Left ventricle myocardium inferior (tissue), 1 donor: ENCODE results near the gene CREB5. TPM values are rescaled to one million over a fixed set of nuclear protein-coding genes. Genes with fewer than 3 reads are reported as not detected.

Experiments
- DNase-seq: peaks from one replicate; pipeline ENCODE4 v3.0.0-alpha.2; 2020
- H3K27ac ChIP-seq: fragments of 200-600 bp; replicated peaks from 2 replicates; pipeline ENCODE4 v1.8.0; 2021
- H3K27me3 ChIP-seq: fragments of 200-600 bp; 2 replicates; pipeline ENCODE4 v1.8.0; 2021; ENCODE audit warnings: low read depth
- H3K36me3 ChIP-seq: fragments of 200-600 bp; 2 replicates; pipeline ENCODE4 v1.8.0; 2021
- H3K4me1 ChIP-seq: fragments of 200-600 bp; 2 replicates; pipeline ENCODE4 v1.8.0; 2021
- H3K4me3 ChIP-seq: fragments of 200-600 bp; 2 replicates; pipeline ENCODE4 v1.8.0; 2021; ENCODE audit warnings: mild to moderate bottlenecking, moderate library complexity
- H3K9me3 ChIP-seq: fragments of 200-600 bp; replicated peaks from 2 replicates; pipeline ENCODE4 v1.8.0; 2021
- CTCF ChIP-seq: fragments of 200-600 bp; IDR thresholded peaks from 2 replicates; pipeline ENCODE4 v1.8.0; 2021; ENCODE audit warnings: antibody characterized with exemption, mild to moderate bottlenecking, borderline replicate concordance
- intact Hi-C: fragments of 100-400 bp; cut with micrococcal nuclease; formaldehyde crosslinking; loops from one replicate; pipeline ENCODE4 v1.11.0; 2022
- total RNA-seq: library from RNA; stranded (reverse); fragmentation: NEBNext Ultra II Directional; extraction: Animal tissue kit (Norgen Biotek cat#: 25700); gene quantifications from one replicate; pipeline ENCODE4 v1.2.1, GENCODE V29; 2021
- donor health status: DM: no; HTN: yes; CAD: no; lungs with severe emphysema.

The CREB5 gene
- total RNA-seq, 1 donor from 2014 or later, result 9.8 TPM

DNA sequence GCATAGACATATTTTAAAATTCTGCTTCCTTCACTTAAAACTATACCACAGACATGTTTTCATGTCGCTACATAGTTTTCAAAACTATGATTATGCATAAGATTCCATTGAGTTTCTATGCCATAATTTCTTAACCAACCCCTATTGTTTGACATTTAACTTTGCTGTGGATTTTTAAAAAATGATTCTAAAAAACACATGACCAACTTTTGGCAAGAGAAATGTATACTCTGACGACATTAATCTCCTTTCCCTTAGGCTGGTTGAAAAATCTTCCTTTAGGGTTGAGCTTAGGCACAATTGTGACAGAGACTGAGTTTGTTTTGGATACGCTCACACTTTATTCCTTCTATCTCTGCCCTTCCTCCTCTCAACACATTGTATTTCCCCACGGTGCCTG lies 14.9 kb downstream of the CREB5 start:
- Histone ChIP-seq H3K27me3 (no peaks in the 10 kb centered on the region), H3K36me3 (no peaks in the 10 kb centered on the region), H3K9me3 (no peaks in the 10 kb centered on the region), H3K4me1 (no peaks in the 10 kb centered on the region), H3K4me3 (no peak overlapping the region), H3K27ac (no peak overlapping the region)
- DNase-seq, result no peak
- intact Hi-C loops, result no loop called here
- no peak for TF ChIP-seq CTCF

DNA sequence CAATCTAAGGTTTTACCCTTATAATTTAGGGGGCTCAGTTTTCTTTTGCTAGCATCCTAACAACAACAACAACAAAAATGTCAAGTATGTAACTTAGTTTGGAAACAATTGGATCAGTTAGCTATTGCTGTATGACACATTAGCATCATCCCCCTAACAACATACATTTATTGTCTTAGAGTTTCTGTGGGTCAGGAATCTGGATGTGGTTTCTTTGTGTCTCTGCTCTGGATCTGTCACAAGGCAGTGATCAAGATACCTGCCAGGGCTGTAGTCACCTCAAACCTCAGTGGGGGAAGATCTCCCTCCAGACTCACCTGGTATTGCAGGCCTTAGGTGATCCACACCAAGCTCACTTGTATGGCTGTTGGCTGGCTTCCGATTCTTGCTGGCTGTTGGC lies 18.3 kb downstream of the CREB5 start:
- Histone ChIP-seq H3K27ac (no peak overlapping the region), H3K4me1 (peaks cover 10% of the 10 kb centered on the region), H3K4me3 (no peak overlapping the region), H3K36me3 (no peaks in the 10 kb centered on the region), H3K27me3 (no peaks in the 10 kb centered on the region), H3K9me3 (no peaks in the 10 kb centered on the region)
- no peak for DNase-seq
- no peak for TF ChIP-seq CTCF
- intact Hi-C loops, result no loop called here

DNA sequence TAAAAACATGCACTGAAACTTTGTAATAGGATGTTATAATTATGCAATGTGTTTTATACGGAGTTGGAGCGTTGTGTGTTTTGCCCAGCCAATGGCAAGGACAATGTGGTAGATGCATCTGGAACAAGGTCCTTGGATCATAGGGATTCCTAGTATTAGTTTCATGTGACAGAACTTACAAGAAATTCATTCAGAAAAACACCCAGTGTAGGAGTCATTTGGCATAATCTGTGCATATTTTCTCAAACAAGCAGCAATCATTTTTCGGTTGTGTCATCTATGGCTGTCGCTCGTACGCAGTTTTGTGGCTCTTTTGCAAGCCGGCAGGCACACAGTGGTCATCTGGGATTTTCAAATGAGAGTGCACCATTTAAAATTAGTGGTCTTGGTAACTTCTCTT lies 19.8 kb downstream of the CREB5 start:
- H3K27me3 ChIP-seq, result no peaks in the 10 kb centered on the region
- peaks cover 10% of the 10 kb centered on the region for H3K4me1 ChIP-seq
- H3K9me3 ChIP-seq, result no peaks in the 10 kb centered on the region
- H3K4me3 ChIP-seq, result peak overlapping the region; percentile 18
- H3K27ac ChIP-seq, result peak overlapping the region; percentile 32
- H3K36me3 ChIP-seq, result no peaks in the 10 kb centered on the region
- TF ChIP-seq CTCF, result no peak
- DNase-seq, result no peak
- intact Hi-C loops, result no loop called here

DNA sequence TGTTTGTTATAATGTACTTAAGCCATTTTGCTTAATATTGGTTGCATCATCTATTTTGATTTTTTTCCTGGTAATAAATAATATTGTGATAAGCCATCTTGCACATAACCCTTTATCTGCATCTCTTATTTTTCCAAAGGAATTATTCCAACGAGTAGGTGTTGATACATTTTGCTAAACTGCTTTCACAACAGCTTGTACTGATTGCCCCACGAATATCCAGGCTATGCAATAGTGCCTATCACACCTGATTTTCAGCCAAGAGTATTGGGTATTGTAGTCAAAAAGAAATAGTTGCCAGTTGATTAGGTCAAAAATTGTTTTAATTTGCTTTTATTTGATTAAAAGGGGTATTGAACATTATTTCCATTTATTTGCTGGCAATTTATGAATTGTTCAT lies 20.7 kb downstream of the CREB5 start:
- no peak for TF ChIP-seq CTCF
- no peaks in the 10 kb centered on the region for H3K9me3 ChIP-seq
- intact Hi-C loops, result no loop called here
- H3K27ac ChIP-seq, result no peak overlapping the region
- no peaks in the 10 kb centered on the region for H3K27me3 ChIP-seq
- H3K36me3 ChIP-seq, result no peaks in the 10 kb centered on the region
- DNase-seq, result no peak
- peaks cover 10% of the 10 kb centered on the region for H3K4me1 ChIP-seq
- no peak overlapping the region for H3K4me3 ChIP-seq

DNA sequence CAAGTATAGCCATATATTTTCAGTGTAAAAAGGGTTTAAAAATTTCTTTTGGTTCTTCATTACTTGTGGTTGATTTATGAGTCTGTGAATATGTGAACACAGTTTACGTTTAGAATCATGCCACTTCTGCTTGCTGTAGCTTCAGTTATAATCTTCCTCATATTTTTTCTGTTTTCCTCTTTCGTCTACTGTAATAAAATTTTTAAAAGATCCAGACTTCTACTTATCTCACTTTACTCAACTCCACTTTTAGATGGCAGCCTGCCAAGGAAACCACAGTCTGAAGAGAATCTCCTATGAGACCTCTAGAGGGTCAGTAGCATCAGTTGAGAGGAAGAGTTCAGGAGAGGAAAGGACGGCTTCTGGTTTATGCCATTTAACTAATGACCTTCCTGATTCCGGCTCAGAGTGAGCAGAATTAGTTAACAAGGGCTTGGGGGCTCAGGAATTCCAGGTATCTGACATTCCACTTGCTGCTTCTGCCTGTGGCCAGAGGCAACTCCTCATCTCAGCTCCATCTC lies 21.4 kb downstream of the CREB5 start:
- no peak for DNase-seq
- H3K9me3 ChIP-seq, result no peaks in the 10 kb centered on the region
- H3K27me3 ChIP-seq, result no peaks in the 10 kb centered on the region
- H3K4me3 ChIP-seq, result no peak overlapping the region
- no peak overlapping the region for H3K27ac ChIP-seq
- H3K4me1 ChIP-seq, result peaks cover 10% of the 10 kb centered on the region
- intact Hi-C loops, result no loop called here
- no peak for TF ChIP-seq CTCF
- no peaks in the 10 kb centered on the region for H3K36me3 ChIP-seq

- TF ChIP-seq CTCF, result no peak
- Histone ChIP-seq H3K27me3 (no peaks in the 10 kb centered on the region), H3K4me3 (no peak overlapping the region), H3K27ac (no peak overlapping the region), H3K4me1 (peaks cover 10% of the 10 kb centered on the region), H3K36me3 (no peaks in the 10 kb centered on the region), H3K9me3 (no peaks in the 10 kb centered on the region)
- intact Hi-C loops, result no loop called here
- DNase-seq, result no peak
These were observed 22.2 kb downstream of the CREB5 start for GRCh38 chr7:28434510-28434909.
